Uterus (tissue), 2 donors: Measurements from ENCODE around the gene ALKBH6.

Experiments
- POLR2A ChIP-seq, 2 donors: fragments of 450-650 bp; IDR thresholded peaks; one replicate each; pipeline ENCODE4 v1.6.1; 2016; ENCODE audit warnings: antibody characterized with exemption in 2 of 2, mild to moderate bottlenecking in 1 of 2, moderate library complexity in 1 of 2
- TF ChIP-seq, protein P1 (sequence below), 4 experiments: fragments of 200-600 bp in 2 of 4; fragments of 450-650 bp in 2 of 4; sonication (generic) in 2 of 4; IDR thresholded peaks; one replicate each; pipeline ENCODE4 v1.5.1; 2016 to 2019; ENCODE audit warnings: antibody characterized with exemption in 4 of 4, mild to moderate bottlenecking in 2 of 4, moderate library complexity in 1 of 4

DNA sequence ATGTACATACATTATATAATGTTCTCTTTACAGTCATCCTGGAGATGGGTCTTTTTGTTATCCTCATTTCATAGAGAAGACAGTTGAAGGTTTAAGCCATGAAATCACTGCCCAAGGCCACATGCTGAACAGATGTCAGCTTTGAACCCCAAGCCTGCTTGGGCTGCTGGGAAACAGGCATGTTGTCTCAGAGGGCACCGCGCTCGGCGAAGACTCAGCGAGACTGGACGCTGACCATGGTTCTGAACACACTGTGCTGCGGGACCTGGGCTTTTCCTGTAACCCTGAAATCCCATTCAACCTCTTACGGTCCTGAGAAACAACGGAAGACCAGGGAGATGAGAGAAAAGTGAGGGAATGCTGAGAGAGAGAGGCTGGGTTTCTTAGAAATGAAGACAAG, 50.5 kb downstream of the ALKBH6 start:
- TF ChIP-seq, protein P1, sequence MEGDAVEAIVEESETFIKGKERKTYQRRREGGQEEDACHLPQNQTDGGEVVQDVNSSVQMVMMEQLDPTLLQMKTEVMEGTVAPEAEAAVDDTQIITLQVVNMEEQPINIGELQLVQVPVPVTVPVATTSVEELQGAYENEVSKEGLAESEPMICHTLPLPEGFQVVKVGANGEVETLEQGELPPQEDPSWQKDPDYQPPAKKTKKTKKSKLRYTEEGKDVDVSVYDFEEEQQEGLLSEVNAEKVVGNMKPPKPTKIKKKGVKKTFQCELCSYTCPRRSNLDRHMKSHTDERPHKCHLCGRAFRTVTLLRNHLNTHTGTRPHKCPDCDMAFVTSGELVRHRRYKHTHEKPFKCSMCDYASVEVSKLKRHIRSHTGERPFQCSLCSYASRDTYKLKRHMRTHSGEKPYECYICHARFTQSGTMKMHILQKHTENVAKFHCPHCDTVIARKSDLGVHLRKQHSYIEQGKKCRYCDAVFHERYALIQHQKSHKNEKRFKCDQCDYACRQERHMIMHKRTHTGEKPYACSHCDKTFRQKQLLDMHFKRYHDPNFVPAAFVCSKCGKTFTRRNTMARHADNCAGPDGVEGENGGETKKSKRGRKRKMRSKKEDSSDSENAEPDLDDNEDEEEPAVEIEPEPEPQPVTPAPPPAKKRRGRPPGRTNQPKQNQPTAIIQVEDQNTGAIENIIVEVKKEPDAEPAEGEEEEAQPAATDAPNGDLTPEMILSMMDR (IDR thresholded peaks at IDR 0.05), result no peak
- no peak for TF ChIP-seq POLR2A (IDR thresholded peaks at IDR 0.05)
